Keratinocyte (primary cell): ENCODE results near the gene EFNB2. TPM values are rescaled to one million over a fixed set of nuclear protein-coding genes. Genes with fewer than 3 reads are reported as not detected.
A peak's percentile ranks its signal among the peaks of the same experiment; 100 is the strongest.

Source experiments
- DNase-seq: peaks from one replicate; pipeline ENCODE4 v3.0.0-alpha.2; 2011; ENCODE audit warnings: low read depth, missing footprints, low spot score
- FAIRE-seq: peaks from 2 replicates; lab custom pipeline; 2011; peaks lifted over from hg19 to GRCh38; lab: Jason Lieb, UNC
- H2AFZ ChIP-seq: 2 replicates; pipeline ENCODE4 v1.6.0; 2012; ENCODE audit warnings: low read length, control low read depth, inconsistent platforms; ENCODE audit not compliant: control insufficient read depth
- H3K27ac ChIP-seq: 2 replicates; pipeline ENCODE4 v1.5.1; 2011; ENCODE audit warnings: low read length; ENCODE audit not compliant: control insufficient read depth, insufficient read depth
- H3K27me3 ChIP-seq: 3 replicates; pipeline ENCODE4 v1.6.0; 2011; ENCODE audit warnings: low read length; ENCODE audit not compliant: control insufficient read depth, insufficient read depth; ENCODE audit errors: extremely low read depth
- H3K36me3 ChIP-seq, 2 experiments: 2 replicates in 1 of 2; 3 replicates in 1 of 2; pipeline ENCODE4 v1.5.1; 2011; ENCODE audit warnings: low read length in 2 of 2, mild to moderate bottlenecking in 1 of 2; ENCODE audit not compliant: control insufficient read depth in 2 of 2, insufficient read depth in 2 of 2; ENCODE audit errors: extremely low read depth in 1 of 2
- H3K4me1 ChIP-seq: 3 replicates; pipeline ENCODE4 v1.5.1; 2011; ENCODE audit warnings: low read length; ENCODE audit not compliant: control insufficient read depth, insufficient read depth; ENCODE audit errors: extremely low read depth
- H3K4me2 ChIP-seq: 3 replicates; pipeline ENCODE4 v1.6.0; 2011; ENCODE audit warnings: low read depth, low read length; ENCODE audit not compliant: control insufficient read depth, insufficient read depth; ENCODE audit errors: extremely low read depth
- H3K4me3 ChIP-seq, 3 experiments: fragments of 200-600 bp in 1 of 3; sonication (generic) in 1 of 3; 2 replicates in 2 of 3; 3 replicates in 1 of 3; pipeline ENCODE4 v1.5.1; 2011 to 2016; ENCODE audit warnings: low read length in 3 of 3, mild to moderate bottlenecking in 3 of 3, control low read depth in 2 of 3, inconsistent platforms in 1 of 3, low read depth in 1 of 3, mixed read lengths in 1 of 3, mixed run types in 1 of 3, moderate library complexity in 1 of 3; ENCODE audit not compliant: control insufficient read depth in 2 of 3, insufficient read depth in 2 of 3; ENCODE audit errors: extremely low read depth in 1 of 3
- H3K79me2 ChIP-seq: 2 replicates; pipeline ENCODE4 v1.6.0; 2012; ENCODE audit warnings: low read length; ENCODE audit not compliant: control insufficient read depth, insufficient read depth
- H3K9ac ChIP-seq: 3 replicates; pipeline ENCODE4 v1.6.0; 2011; ENCODE audit warnings: low read length; ENCODE audit not compliant: control insufficient read depth, insufficient read depth; ENCODE audit errors: extremely low read depth
- H3K9me1 ChIP-seq: 3 replicates; pipeline ENCODE4 v1.6.0; 2011; ENCODE audit warnings: low read length; ENCODE audit not compliant: control insufficient read depth, insufficient read depth; ENCODE audit errors: extremely low read depth
- H3K9me3 ChIP-seq: 2 replicates; pipeline ENCODE4 v1.5.1; 2012; ENCODE audit warnings: low read depth, low read length; ENCODE audit not compliant: control insufficient read depth
- H4K20me1 ChIP-seq: 3 replicates; pipeline ENCODE4 v1.6.0; 2011; ENCODE audit warnings: low read length; ENCODE audit not compliant: control insufficient read depth, insufficient read depth; ENCODE audit errors: extremely low read depth
- CTCF ChIP-seq, 3 experiments: IDR thresholded peaks in 1 of 3; conservative IDR thresholded peaks in 1 of 3; optimal IDR thresholded peaks in 1 of 3; 2 replicates in 2 of 3; 3 replicates in 1 of 3; pipeline versions ENCODE3 to v1.5.1; 2011; ENCODE audit warnings: low read length in 3 of 3, mild to moderate bottlenecking in 3 of 3, moderate library complexity in 2 of 3, control low read depth in 1 of 3, inconsistent platforms in 1 of 3; ENCODE audit not compliant: insufficient read depth in 2 of 3; ENCODE audit errors: extremely low read depth in 1 of 3
- EZH2 ChIP-seq: IDR thresholded peaks from one replicate; pipeline ENCODE4 v1.6.1; 2012; ENCODE audit warnings: inconsistent platforms, mild to moderate bottlenecking, low read length, moderate library complexity
- dilution Hi-C: fragments of 300-500 bp; cut with MboI; formaldehyde crosslinking; loops from one replicate; pipeline ENCODE4 v1.7.0; 2020; ENCODE audit warnings: low sequenced_read_pairs; ENCODE audit not compliant: extremely low pct_ligation_motif_present
- polyA minus RNA-seq, 3 experiments: library from RNA; depleted of rRNA, polyadenylated mRNA; stranded (reverse); fragments of >200 nt; gene quantifications; 1 replicate in 1 of 3; 2 replicates in 1 of 3; 3 replicates in 1 of 3; pipeline ENCODE4 v1.2.3, GENCODE V29; 2011
- polyA plus RNA-seq, 5 experiments: library from polyadenylated mRNA; depleted of rRNA in 3 of 5; stranded (reverse) in 3 of 5; stranded (forward) in 1 of 5; unstranded in 1 of 5; fragments of >200 nt; gene quantifications; 1 replicate in 1 of 5; 2 replicates in 3 of 5; 3 replicates in 1 of 5; pipeline versions ENCODE4 v1.2.1 to v1.2.3, GENCODE V29; 2011 to 2012; ENCODE audit warnings: missing spikeins in 2 of 5, low read depth in 1 of 5, low replicate concordance in 1 of 5

Gene EFNB2
- polyA plus RNA-seq: 29.4 to 68.0 TPM (median 38.9 TPM) in 3 replicates
- 15.9 TPM for polyA plus RNA-seq (2011; ENCODE audit: low read depth)
- polyA plus RNA-seq (2011; cell fraction: cytosol; rRNA removed): 29.4 and 32.8 TPM in 2 replicates
- 74.1 and 79.8 TPM in 2 replicates for polyA plus RNA-seq (2011; cell fraction: nucleus; rRNA removed)
- 23.1 and 66.7 TPM in 2 replicates for polyA plus RNA-seq (2012; ENCODE audit: low replicate concordance)
- 49.3 to 103 TPM (median 57.1 TPM) in 3 replicates for polyA minus RNA-seq
- 43.4 TPM for polyA minus RNA-seq (2011; cell fraction: cytosol; rRNA and poly(A)+ RNA removed)
- 64.7 and 91.4 TPM in 2 replicates for polyA minus RNA-seq (2011; cell fraction: nucleus; rRNA and poly(A)+ RNA removed)

GRCh38 chr13:106535552-106536243 lies at the start of gene EFNB2:
TSS of gene EFNB2 (minus strand) at chr13:106535662. CDS start at chr13:106534964, 698 bp downstream.
- Histone ChIP-seq H3K4me2 (peak within 1 kb of the TSS; percentile 97), H3K9me1 (no peaks in the 10 kb centered on the region), H3K4me1 (peaks cover 24% of the 10 kb centered on the region), H3K27ac (peak within 1 kb of the TSS; percentile 84), H3K9ac (peak within 1 kb of the TSS; percentile 93), H3K4me3 (peak within 1 kb of the TSS; percentile 86 to 95 (median 93)), H4K20me1 (peaks cover 9% of the 10 kb centered on the region), H3K9me3 (no peaks in the 10 kb centered on the region), H2AFZ (peak within 1 kb of the TSS; percentile 83), H3K79me2 (peaks cover 45% of the 10 kb centered on the region), H3K27me3 (no peaks in the 10 kb centered on the region), H3K36me3 (peaks cover 0 to 6% of the 10 kb centered on the region in 2 experiments)
- FAIRE-seq (no peak), DNase-seq (no peak)
- dilution Hi-C loops: no loop called here
- TF ChIP-seq CTCF (optimal IDR thresholded peaks at IDR 0.05 in 1 of 3, IDR thresholded peaks at IDR 0.05 in 1 of 3, conservative IDR thresholded peaks at IDR 0.05 in 1 of 3; ENCODE audit: extremely low read depth in 1 of 3, insufficient read depth in 2 of 3, low read length in 3 of 3) (peak in 2 of 3 experiments; percentile 7 to 43), EZH2 (no peak)

GRCh38 chr13:106581225-106581624 lies 45.8 kb upstream of the EFNB2 start:
- TF ChIP-seq EZH2: no peak
- TF ChIP-seq CTCF (optimal IDR thresholded peaks at IDR 0.05 in 1 of 3, IDR thresholded peaks at IDR 0.05 in 1 of 3, conservative IDR thresholded peaks at IDR 0.05 in 1 of 3; ENCODE audit: extremely low read depth in 1 of 3, insufficient read depth in 2 of 3, low read length in 3 of 3): no peak
- Histone ChIP-seq H2AFZ (no peak overlapping the region), H3K9me3 (no peaks in the 10 kb centered on the region), H3K9ac (no peak overlapping the region), H3K27me3 (no peaks in the 10 kb centered on the region), H4K20me1 (no peaks in the 10 kb centered on the region), H3K36me3 (no peaks in the 10 kb centered on the region), H3K9me1 (no peaks in the 10 kb centered on the region), H3K79me2 (no peaks in the 10 kb centered on the region), H3K4me1 (no peaks in the 10 kb centered on the region), H3K27ac (no peak overlapping the region), H3K4me2 (no peak overlapping the region), H3K4me3 (no peak overlapping the region)
- FAIRE-seq (no peak), DNase-seq (no peak)
- dilution Hi-C loops: no loop called here
